H1 (cell line): ENCODE results near the gene MAP2K7. TPM values are rescaled to one million over a fixed set of nuclear protein-coding genes. Genes with fewer than 3 reads are reported as not detected.

Experiments used
- BACH1 ChIP-seq: IDR thresholded peaks from 2 replicates; pipeline ENCODE4 v1.6.1; 2012; ENCODE audit warnings: low read length, improper control_type of control experiment
- BCL11A ChIP-seq, 2 experiments: IDR thresholded peaks; one replicate each; pipeline ENCODE4 v1.6.1; 2011; ENCODE audit warnings: low read depth in 2 of 2, low read length in 2 of 2, mild to moderate bottlenecking in 2 of 2
- BRCA1 ChIP-seq: IDR thresholded peaks from 2 replicates; pipeline ENCODE4 v1.6.1; 2012; ENCODE audit warnings: low read depth, low read length, improper control_type of control experiment
- CEBPB ChIP-seq: IDR thresholded peaks from 2 replicates; pipeline ENCODE4 v1.6.1; 2012; ENCODE audit warnings: low read depth, low read length
- CTBP2 ChIP-seq: IDR thresholded peaks from 2 replicates; pipeline ENCODE4 v1.7.0; 2011; ENCODE audit warnings: borderline replicate concordance, mild to moderate bottlenecking, moderate library complexity, mixed read lengths, low read length; ENCODE audit not compliant: insufficient read depth, insufficient read length
- JUND ChIP-seq: IDR thresholded peaks from 2 replicates; pipeline ENCODE4 v1.6.1; 2011; ENCODE audit warnings: mild to moderate bottlenecking, improper control_type of control experiment, low read length
- KDM4A ChIP-seq: IDR thresholded peaks from one replicate; pipeline ENCODE4 v1.7.1; 2012; ENCODE audit warnings: low read depth, mild to moderate bottlenecking, moderate library complexity, low read length, inconsistent platforms; ENCODE audit not compliant: severe bottlenecking
- MAFK ChIP-seq: IDR thresholded peaks from 2 replicates; pipeline ENCODE4 v1.6.1; 2012; ENCODE audit warnings: low read depth, mild to moderate bottlenecking, improper control_type of control experiment, low read length
- NANOG ChIP-seq: IDR thresholded peaks from 2 replicates; pipeline ENCODE4 v1.6.1; 2011; ENCODE audit warnings: low read length, low read depth, mild to moderate bottlenecking, inconsistent platforms; ENCODE audit not compliant: insufficient read depth, poor library complexity, severe bottlenecking
- PHF8 ChIP-seq: fragments of 200-600 bp; sonication (generic); conservative IDR thresholded peaks from 2 replicates; pipeline ENCODE4 v1.7.1; 2012; ENCODE audit warnings: low read depth, mild to moderate bottlenecking, inconsistent platforms, low read length, moderate library complexity
- POLR2A ChIP-seq, 2 experiments: IDR thresholded peaks; 1 replicate in 1 of 2; 2 replicates in 1 of 2; pipeline ENCODE4 v1.6.1; 2011; ENCODE audit warnings: low read depth in 2 of 2, low read length in 2 of 2, mild to moderate bottlenecking in 2 of 2; ENCODE audit errors: control extremely low read depth in 1 of 2
- POLR2AphosphoS5 ChIP-seq: IDR thresholded peaks from 2 replicates; pipeline ENCODE4 v1.6.1; 2011; ENCODE audit warnings: low read depth, low read length
- POU5F1 ChIP-seq: IDR thresholded peaks from 2 replicates; pipeline ENCODE4 v1.6.1; 2011; ENCODE audit warnings: low read depth, mild to moderate bottlenecking, low read length, moderate library complexity
- RBBP5 ChIP-seq: IDR thresholded peaks from 2 replicates; pipeline ENCODE4 v1.7.1; 2012; ENCODE audit warnings: low read depth, mild to moderate bottlenecking, inconsistent platforms, low read length, moderate library complexity, borderline replicate concordance
- SAP30 ChIP-seq: fragments of 300-600 bp; sonication (generic); IDR thresholded peaks from 2 replicates; pipeline ENCODE4 v1.7.1; 2012; ENCODE audit warnings: low read length, moderate library complexity, mild to moderate bottlenecking, inconsistent platforms; ENCODE audit not compliant: insufficient read depth, insufficient replicate concordance
- SIN3A ChIP-seq, 2 experiments: IDR thresholded peaks in 1 of 2; conservative IDR thresholded peaks in 1 of 2; 2 replicates each; pipeline ENCODE4 v1.6.1; 2011 to 2012; ENCODE audit warnings: low read length in 2 of 2, improper control_type of control experiment in 1 of 2, low read depth in 1 of 2, mild to moderate bottlenecking in 1 of 2
- SP1 ChIP-seq: IDR thresholded peaks from 2 replicates; pipeline ENCODE4 v1.6.1; 2011; ENCODE audit warnings: low read depth, low read length
- SUZ12 ChIP-seq: fragments of 200-600 bp; sonication (generic); IDR thresholded peaks from 2 replicates; pipeline ENCODE4 v1.6.1; 2012; ENCODE audit warnings: mild to moderate bottlenecking, inconsistent platforms, low read length, moderate library complexity, mixed read lengths
- TAF7 ChIP-seq: optimal IDR thresholded peaks from 2 replicates; pipeline ENCODE3; 2011; ENCODE audit warnings: low read depth, mild to moderate bottlenecking, inconsistent platforms, low read length, moderate library complexity, borderline replicate concordance
- TCF12 ChIP-seq: IDR thresholded peaks from 2 replicates; pipeline ENCODE4 v1.6.1; 2011; ENCODE audit warnings: low read depth, mild to moderate bottlenecking, low read length
- polyA plus RNA-seq, 7 experiments: library from polyadenylated mRNA; depleted of rRNA in 3 of 7; stranded (reverse) in 5 of 7; unstranded in 2 of 7; fragments of >200 nt in 5 of 7; fragments of 200-250 nt in 2 of 7; gene quantifications; 1 replicate in 5 of 7; 2 replicates in 1 of 7; 4 replicates in 1 of 7; pipeline versions ENCODE4 v1.2.1 to v1.2.3, GENCODE V29; 2011 to 2013; ENCODE audit warnings: missing spikeins in 2 of 7, mixed read lengths in 2 of 7
- total RNA-seq: library from RNA; stranded (reverse); fragmentation: NEBNext Ultra II Directional; extraction: Animal tissue kit (Norgen Biotek cat#: 25700); gene quantifications from 2 replicates; pipeline ENCODE4 v1.2.1, GENCODE V29; 2021
- TF ChIP-seq, protein P1 (sequence below): IDR thresholded peaks from 2 replicates; pipeline ENCODE4 v1.6.1; 2012; ENCODE audit warnings: low read length, inconsistent platforms
- TF ChIP-seq, protein P2 (sequence below): IDR thresholded peaks from 2 replicates; pipeline ENCODE4 v1.6.1; 2012; ENCODE audit warnings: inconsistent platforms

The MAP2K7 gene
- total and polyA plus RNA-seq, 2 of the 8 experiments (the other 6 are each of a cell fraction or from before 2014, with no cell fraction given): 8.9 to 38.3 TPM

DNA sequence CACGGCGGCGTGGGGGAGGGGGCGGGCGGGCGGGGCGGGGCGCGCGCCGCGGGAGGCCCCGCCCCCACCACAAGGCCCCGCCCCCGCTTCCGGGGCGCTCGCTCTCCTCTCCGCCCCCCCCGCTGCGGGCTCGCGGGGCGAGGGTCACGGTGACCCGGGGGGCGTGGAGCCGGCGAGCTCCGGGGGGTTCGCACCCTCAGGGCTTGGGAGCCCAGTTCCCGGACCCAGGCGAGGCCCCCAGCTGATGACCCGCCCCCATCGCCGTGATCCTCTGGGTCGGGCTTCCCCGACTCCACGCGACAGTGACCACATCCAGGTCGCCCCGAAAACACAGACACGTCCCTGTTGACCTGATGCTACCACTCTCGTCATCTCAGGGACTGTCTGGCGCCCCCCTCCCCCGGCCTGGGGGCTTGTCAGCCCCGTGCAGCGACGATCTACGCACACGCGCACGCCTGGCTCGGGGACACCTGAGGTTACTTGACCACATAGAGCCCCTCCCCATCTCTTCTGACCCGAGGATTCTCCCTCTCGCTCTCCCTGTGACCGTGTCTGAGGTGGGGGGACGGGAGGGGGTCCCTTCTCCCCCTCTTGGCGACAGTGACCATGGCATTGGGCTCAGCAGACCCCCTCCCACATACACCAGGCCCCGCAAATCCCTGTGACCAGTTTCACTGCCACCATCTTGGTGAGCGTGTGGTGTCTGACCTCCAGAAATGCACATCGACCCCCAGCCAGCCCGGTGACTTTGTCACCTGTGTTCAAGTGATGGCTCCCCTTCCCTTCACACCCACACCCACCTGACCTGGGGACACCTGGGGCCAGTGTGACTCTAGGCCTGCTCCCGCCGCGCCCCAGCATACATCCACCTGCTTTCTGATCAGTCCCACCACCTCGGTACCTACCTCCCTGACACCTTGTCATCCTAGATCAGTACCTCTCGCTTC is 670 bp downstream of the MAP2K7 start (continued):
- TF ChIP-seq KDM4A (no peak), PHF8 (no peak), MAFK (no peak), CEBPB (no peak), BACH1 (no peak), SAP30 (no peak), POU5F1 (no peak), SUZ12 (no peak), RBBP5 (peak; percentile 17; the same call in 1 of the 2 replicates), NANOG (no peak), JUND (no peak), SIN3A (conservative IDR thresholded peaks at IDR 0.05 in 1 of 2, IDR thresholded peaks at IDR 0.05 in 1 of 2; ENCODE audit: low read depth in 1 of 2, low read length in 2 of 2) (0 out of 4 replicates have a peak, but pooled peaks of 1 of the 2 experiments have one; percentile 60), TCF12 (no peak), BCL11A (IDR thresholded peaks at IDR 0.05; ENCODE audit: low read depth in 2 of 2, low read length in 2 of 2) (no peak), SP1 (no peak), CTBP2 (no peak), BRCA1 (no peak), POLR2AphosphoS5 (no peak), TAF7 (no peak), POLR2A (IDR thresholded peaks at IDR 0.05; ENCODE audit: control extremely low read depth in 1 of 2, low read depth in 2 of 2, low read length in 2 of 2) (no peak)
- TF ChIP-seq, protein P1, sequence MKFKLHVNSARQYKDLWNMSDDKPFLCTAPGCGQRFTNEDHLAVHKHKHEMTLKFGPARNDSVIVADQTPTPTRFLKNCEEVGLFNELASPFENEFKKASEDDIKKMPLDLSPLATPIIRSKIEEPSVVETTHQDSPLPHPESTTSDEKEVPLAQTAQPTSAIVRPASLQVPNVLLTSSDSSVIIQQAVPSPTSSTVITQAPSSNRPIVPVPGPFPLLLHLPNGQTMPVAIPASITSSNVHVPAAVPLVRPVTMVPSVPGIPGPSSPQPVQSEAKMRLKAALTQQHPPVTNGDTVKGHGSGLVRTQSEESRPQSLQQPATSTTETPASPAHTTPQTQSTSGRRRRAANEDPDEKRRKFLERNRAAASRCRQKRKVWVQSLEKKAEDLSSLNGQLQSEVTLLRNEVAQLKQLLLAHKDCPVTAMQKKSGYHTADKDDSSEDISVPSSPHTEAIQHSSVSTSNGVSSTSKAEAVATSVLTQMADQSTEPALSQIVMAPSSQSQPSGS: no peak
- TF ChIP-seq, protein P2, sequence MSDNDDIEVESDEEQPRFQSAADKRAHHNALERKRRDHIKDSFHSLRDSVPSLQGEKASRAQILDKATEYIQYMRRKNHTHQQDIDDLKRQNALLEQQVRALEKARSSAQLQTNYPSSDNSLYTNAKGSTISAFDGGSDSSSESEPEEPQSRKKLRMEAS: 0 out of 2 replicates have a peak, but pooled peaks have one; percentile 13
